Fibroblast of skin of abdomen (primary cell): ENCODE measurements around the gene CORO1C.

Source experiments
- DNase-seq: peaks from one replicate; pipeline ENCODE4 v3.0.0-alpha.2; 2013

CORO1C gene

GRCh38 chr12:108646600-108647579 lies 84.4 kb downstream of the CORO1C start:
- DNase-seq, result no peak

GRCh38 chr12:108645686-108646599 lies 85.4 kb downstream of the CORO1C start:
- no peak for DNase-seq

DNA sequence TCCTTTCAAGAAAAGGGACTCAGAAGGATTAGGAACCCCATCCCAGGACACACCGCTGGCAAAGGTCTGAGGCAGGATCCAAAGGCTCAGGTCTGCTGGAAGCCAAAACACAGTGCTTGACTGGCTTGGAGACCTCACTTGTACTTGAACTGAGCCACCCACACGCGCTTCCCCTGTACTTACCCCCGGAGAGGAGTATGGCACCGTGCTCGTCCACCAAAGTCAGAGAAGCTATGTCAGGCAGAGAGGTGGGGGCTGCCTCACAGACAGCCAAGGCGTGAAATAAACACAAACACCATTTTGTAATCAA lies 86.6 kb downstream of the CORO1C start:
- no peak for DNase-seq

GRCh38 chr12:108643941-108644810 lies 87.1 kb downstream of the CORO1C start:
- no peak for DNase-seq

DNA sequence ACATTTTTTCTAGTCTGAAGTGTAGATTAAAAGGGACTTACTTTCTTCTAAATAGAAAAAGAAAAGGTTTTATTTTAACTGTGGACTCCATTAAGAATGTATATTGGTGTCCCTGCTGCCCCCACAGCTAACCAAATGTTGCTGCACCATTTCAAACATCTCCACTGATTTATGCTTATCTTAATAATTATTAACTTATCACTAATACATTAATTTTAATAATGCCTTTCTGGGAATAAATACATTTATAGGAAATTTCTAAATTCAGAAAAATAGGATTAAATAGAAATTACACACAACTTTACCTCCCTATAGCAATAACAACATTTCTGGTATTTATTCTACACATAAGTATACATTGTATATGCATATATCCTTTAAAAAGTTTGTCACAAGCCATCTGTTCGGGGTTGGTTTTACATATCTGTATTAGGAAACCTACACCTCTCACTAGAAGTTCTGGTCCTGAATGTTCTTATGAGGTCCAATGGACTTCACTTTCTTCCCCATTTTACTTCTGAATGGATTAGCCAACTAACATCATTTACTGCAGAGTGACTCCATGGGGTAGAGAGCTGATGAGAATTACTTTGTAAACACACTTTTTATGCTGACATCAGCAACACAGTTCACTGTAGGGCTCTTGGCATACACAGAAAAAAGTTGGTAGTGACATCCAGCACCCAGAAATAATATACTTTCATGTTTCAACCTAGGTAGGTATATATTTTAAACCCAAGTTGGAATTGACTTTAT lies 88.2 kb downstream of the CORO1C start:
- no peak for DNase-seq

- no peak for DNase-seq
Measured at GRCh38 chr12:108642269-108642870, 88.9 kb downstream of the CORO1C start.

GRCh38 chr12:108641446-108642268 lies 89.7 kb downstream of the CORO1C start:
- DNase-seq, result no peak

- DNase-seq, result peak; percentile 47
Measured at GRCh38 chr12:108640802-108641445, 90.4 kb downstream of the CORO1C start.

- no peak for DNase-seq
Measured at GRCh38 chr12:108638997-108639822, 92.1 kb downstream of the CORO1C start.

- peak; percentile 44 for DNase-seq
Measured at GRCh38 chr12:108638141-108638827, 93.0 kb downstream of the CORO1C start.

GRCh38 chr12:108637222-108637971 lies 93.9 kb downstream of the CORO1C start:
- DNase-seq, result no peak

DNA sequence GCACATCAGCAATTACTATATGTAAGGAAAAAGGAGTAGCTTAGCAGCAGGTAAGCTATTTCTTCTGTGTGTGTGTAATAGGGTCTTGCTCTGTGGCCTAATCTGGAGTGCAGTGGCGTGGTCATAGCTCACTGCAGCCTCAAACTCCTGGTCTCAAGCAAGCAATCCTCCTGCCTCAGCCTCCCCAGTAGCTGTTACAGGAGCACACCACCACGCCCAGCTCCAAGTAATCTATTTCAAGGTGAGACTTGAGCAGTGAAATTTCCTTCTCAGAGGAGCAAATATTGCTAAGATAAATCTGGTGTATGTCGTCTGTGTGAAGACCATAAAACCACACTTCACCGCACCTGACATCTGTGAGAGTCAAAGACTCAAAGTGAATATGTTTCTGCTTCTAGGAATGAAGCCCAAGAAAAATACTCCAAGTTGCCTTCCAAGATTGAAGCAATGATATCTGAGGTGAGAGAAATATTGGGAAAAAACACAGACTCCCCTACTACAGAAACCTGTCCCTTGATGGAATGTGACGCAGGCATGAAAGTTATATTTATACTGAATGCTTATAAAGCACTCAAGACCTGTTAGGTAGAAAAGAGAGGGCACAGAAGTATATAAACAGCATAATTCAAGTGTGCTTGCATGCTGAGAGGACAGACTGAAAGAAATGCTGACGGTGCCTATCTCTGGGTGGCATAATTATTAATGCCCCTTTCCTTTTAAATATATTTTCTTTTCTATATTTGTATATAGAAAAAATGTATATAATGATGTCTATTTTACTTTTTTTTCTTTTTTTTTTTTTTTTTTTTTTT lies 95.1 kb downstream of the CORO1C start:
- no peak for DNase-seq

- no peak for DNase-seq
Measured at GRCh38 chr12:108635201-108635996, 95.9 kb downstream of the CORO1C start.

DNA sequence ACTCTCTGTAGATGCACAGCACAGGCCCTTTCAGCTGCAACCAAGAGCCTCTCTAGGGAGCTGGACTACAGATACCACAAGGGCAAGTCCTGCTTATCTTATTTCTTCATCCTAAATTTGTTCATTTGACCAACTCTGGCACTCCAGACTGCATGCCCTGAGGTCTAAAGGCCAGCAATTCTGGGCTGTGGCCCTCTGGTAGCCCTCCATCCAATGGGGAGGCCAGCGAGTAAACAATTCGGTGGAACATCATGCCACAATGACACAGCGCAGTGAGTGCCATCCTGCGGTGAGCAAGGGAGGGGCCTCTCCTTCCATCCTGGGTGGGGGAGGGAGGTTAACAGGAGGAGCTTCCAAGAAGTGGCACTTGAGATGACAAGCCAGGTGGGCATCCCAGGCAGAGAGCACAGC lies 97.0 kb downstream of the CORO1C start:
- no peak for DNase-seq

DNA sequence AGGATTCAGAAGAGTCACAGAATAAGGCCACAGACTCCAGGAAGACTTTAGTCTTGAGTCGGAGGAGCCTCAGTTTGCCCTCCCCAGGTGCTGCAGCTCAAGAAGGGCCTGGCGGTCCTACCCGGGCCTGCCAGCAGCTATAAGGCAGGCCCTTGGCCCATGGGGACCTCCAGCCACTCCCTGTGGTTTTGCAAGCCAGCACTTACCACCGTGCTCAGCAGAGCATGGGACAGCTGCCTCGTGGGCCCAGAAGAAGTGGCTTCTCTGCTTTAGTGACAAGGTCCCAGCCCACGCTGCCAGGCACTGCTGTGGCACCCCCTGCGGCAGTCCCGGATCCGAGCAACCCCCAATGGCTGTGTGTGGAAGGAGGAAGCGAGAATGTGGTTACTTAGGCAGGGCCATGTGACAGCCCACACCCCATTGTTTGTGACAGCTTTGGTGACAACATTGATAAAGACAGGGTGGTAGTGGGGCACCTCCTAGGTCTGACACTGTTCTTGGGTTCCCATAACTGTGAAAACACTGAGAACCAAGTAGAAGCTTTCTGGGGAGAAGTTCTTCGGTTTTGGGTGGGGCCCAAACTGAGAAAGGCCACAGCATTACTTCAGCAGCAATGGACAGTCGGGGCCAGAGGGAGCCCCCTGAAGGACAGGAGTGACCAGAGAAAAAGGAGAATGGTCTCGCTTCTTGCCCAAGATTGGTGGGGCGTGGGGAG lies 97.6 kb downstream of the CORO1C start, which contains the start of gene SELPLG:
SELPLG (minus strand) TSS at position 361 of the 715 bp plus-strand sequence. CDS start 9,587 bp downstream, outside the sequence.
- no peak for DNase-seq
